Activated CD4-positive, alpha-beta T cell treated with anti-CD3 and anti-CD28 coated beads, Interleukin-2, amount 10 ng/mL, durations not matched to agents 7 days and 5 days (primary cell): ENCODE results near the gene ABI3BP. TPM values are rescaled to one million over a fixed set of nuclear protein-coding genes. Genes with fewer than 3 reads are reported as not detected.

Experiments
- CTCF ChIA-PET: fragments of 350-600 bp; sonication (Branson Sonifier 250); formaldehyde crosslinking; loops from one replicate; lab custom pipeline; 2021; ENCODE audit warnings: antibody characterized with exemption; lab: Charles Lee
- POLR2A ChIA-PET: fragments of 350-600 bp; sonication (Branson Sonifier 250); formaldehyde crosslinking; loops from one replicate; lab custom pipeline; 2021; ENCODE audit warnings: antibody characterized with exemption; lab: Charles Lee
- DNase-seq: peaks from one replicate; pipeline ENCODE4 v3.0.0-alpha.2; 2020
- H3K27ac Mint-ChIP-seq: one replicate; pipeline ENCODE4 v1.8.0; 2021; ENCODE audit warnings: mild to moderate bottlenecking, moderate library complexity, mixed read lengths
- H3K27me3 Mint-ChIP-seq: one replicate; pipeline ENCODE4 v1.8.0; 2021; ENCODE audit warnings: mixed read lengths
- H3K36me3 Mint-ChIP-seq: one replicate; pipeline ENCODE4 v1.8.0; 2021; ENCODE audit warnings: low read depth, mixed read lengths
- H3K4me1 Mint-ChIP-seq: one replicate; pipeline ENCODE4 v1.8.0; 2021; ENCODE audit warnings: mixed read lengths
- H3K4me3 Mint-ChIP-seq: one replicate; pipeline ENCODE4 v1.8.0; 2021; ENCODE audit warnings: mild to moderate bottlenecking, moderate library complexity, mixed read lengths
- H3K9me3 Mint-ChIP-seq: one replicate; pipeline ENCODE4 v1.8.0; 2021; ENCODE audit warnings: mixed read lengths
- total RNA-seq, 2 experiments: library from RNA; stranded (reverse); gene quantifications; one replicate each; pipeline ENCODE4 v1.2.3, GENCODE V29; 2021

The ABI3BP gene
- total RNA-seq, 2 experiments from 2014 or later = not detected

DNA sequence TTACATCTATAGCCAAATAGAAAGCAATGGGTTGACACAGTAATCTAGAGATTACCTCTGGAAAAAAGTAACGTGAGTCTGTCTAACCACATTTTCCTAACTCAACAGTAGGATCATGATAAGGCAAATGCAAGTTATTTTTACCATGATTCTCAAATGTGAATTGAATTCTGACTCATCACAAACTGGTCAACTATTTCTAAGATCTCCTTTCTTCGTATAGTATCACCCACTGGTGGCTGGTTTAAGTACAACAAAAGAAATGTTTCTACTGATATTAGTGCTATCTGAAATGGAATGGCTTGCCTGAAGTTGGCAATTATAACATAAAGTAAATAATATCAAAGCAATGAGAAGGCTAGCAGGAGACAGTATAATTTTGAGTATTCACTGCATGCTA, 102.2 kb downstream of the ABI3BP start:
- Mint-ChIP-seq H3K27ac (no peak overlapping the region), H3K4me3 (no peak overlapping the region), H3K4me1 (no peaks in the 10 kb centered on the region), H3K36me3 (no peaks in the 10 kb centered on the region), H3K9me3 (no peaks in the 10 kb centered on the region), H3K27me3 (peaks cover 15% of the 10 kb centered on the region)
- DNase-seq = no peak
- POLR2A ChIA-PET = no interaction called here
- CTCF ChIA-PET = no interaction called here

DNA sequence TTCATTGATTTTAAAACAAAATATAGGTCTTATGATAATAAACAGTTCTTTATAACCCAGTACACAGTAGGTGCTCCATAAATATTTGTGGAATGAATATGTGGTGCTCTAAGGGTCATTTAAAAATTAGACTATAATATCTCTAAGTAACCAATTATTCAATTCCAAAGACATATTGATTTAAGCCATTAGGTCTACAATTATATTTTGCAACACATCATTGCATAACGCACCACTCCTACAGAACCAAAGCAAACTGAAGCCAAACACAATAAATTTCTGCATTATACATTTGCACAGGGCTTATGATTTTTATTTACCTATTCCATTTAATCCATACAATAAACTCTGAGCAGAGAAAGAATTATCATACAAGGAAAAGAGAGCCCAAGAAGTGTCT, 104.3 kb downstream of the ABI3BP start:
- no peak overlapping the region for H3K4me3 Mint-ChIP-seq
- ChIA-PET CTCF (no interaction called here), POLR2A (no interaction called here)
- no peaks in the 10 kb centered on the region for H3K4me1 Mint-ChIP-seq
- no peak overlapping the region for H3K27ac Mint-ChIP-seq
- H3K36me3 Mint-ChIP-seq = no peaks in the 10 kb centered on the region
- peaks cover 19% of the 10 kb centered on the region for H3K27me3 Mint-ChIP-seq
- H3K9me3 Mint-ChIP-seq = no peaks in the 10 kb centered on the region
- no peak for DNase-seq

DNA sequence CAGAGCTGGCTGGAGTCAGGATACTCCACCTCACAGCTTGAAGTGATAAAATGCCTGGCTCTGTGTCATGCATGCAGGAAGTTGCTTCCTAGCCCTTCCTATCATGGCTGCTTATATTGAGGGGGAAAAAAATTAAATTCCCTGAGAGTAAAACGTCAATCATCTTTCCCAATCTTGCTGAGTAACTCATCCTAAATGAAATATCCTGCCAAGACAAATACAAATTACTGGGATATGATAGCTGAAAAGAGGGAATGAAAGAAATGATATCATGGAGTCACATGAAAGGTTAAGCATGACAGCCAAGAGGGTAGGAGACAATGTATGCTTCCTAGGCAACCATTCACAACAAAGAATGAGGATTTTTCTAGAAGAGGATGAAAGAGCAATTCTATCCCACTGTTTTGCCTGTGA, 110.6 kb downstream of the ABI3BP start:
- Mint-ChIP-seq H3K4me3 (no peak overlapping the region), H3K9me3 (no peaks in the 10 kb centered on the region), H3K4me1 (no peaks in the 10 kb centered on the region), H3K27me3 (peaks cover 9% of the 10 kb centered on the region), H3K36me3 (no peaks in the 10 kb centered on the region), H3K27ac (no peak overlapping the region)
- DNase-seq = no peak
- ChIA-PET POLR2A (no interaction called here), CTCF (no interaction called here)

DNA sequence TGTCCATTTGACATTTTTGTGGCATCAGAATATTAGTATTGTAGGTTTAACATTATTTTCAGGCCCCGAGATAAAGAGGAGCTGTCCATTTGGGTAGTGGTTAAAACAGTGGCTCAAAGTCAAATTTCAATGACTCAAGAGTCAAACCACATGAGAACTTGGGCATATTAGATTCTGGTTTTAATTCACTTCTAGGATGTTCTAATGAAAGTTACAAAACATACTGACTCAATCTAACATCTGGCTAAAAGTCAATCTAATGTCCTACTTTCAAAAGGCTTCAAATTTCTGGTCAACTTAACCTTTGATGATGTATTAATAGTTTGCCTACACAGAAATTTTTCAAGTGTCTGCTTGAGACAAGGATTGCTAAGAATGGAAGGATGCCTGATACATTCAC, 112.4 kb downstream of the ABI3BP start:
- ChIA-PET CTCF (no interaction called here), POLR2A (no interaction called here)
- H3K36me3 Mint-ChIP-seq = no peaks in the 10 kb centered on the region
- no peak overlapping the region for H3K4me3 Mint-ChIP-seq
- no peaks in the 10 kb centered on the region for H3K9me3 Mint-ChIP-seq
- no peak overlapping the region for H3K27ac Mint-ChIP-seq
- no peak for DNase-seq
- H3K4me1 Mint-ChIP-seq = no peaks in the 10 kb centered on the region
- H3K27me3 Mint-ChIP-seq = peaks cover 11% of the 10 kb centered on the region

DNA sequence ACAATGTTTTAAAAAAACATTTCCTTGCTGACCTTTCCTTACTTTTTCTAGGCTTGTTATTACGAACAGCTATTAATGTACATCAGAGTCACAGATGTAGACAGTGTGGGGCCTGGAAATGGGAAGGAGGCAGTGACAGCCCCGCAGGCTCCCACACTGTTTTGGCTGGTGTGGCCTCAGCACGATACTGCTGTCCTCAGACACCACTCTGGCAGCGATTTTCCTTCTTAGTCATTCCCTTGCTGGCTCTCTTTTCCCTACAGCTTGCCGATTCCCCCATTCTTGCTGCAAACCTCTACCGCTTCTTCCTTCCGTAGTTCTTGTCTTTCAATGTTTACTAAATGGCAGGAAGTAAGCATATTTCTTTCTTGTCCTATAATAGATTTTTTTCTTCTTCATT, 113.1 kb downstream of the ABI3BP start:
- POLR2A ChIA-PET = no interaction called here
- CTCF ChIA-PET = no interaction called here
- no peaks in the 10 kb centered on the region for H3K36me3 Mint-ChIP-seq
- DNase-seq = no peak
- H3K27me3 Mint-ChIP-seq = peaks cover 11% of the 10 kb centered on the region
- no peak overlapping the region for H3K27ac Mint-ChIP-seq
- H3K9me3 Mint-ChIP-seq = no peaks in the 10 kb centered on the region
- no peaks in the 10 kb centered on the region for H3K4me1 Mint-ChIP-seq
- no peak overlapping the region for H3K4me3 Mint-ChIP-seq

DNA sequence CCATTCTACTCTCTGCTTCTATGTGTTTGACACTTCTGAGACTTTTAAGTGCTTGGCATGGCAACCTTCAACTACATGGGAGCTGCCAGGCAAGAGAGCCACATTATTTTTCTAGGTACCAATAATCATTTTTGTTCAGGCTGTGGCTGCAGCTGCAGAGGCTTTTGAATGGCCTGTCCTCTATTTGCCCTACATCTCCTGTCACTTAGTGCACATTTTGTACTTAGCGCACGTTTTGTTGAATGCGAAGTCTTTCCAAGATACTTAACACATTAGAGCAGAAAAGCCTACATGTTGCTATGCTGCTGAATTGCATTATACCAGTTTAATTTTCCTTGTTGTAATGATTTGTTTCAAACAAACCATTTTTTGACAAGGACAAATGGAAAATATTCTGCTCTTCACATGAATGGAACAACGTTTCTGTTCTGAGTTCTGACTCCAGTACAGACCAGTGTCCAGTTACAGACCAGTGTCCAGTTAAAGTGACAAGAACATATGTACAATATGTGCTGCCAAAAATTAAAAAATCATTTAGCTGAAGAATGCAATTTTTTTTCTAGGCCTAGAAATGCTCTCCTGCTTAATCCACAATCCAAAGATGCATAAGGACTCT, 113.9 kb downstream of the ABI3BP start:
- POLR2A ChIA-PET = no interaction called here

DNA sequence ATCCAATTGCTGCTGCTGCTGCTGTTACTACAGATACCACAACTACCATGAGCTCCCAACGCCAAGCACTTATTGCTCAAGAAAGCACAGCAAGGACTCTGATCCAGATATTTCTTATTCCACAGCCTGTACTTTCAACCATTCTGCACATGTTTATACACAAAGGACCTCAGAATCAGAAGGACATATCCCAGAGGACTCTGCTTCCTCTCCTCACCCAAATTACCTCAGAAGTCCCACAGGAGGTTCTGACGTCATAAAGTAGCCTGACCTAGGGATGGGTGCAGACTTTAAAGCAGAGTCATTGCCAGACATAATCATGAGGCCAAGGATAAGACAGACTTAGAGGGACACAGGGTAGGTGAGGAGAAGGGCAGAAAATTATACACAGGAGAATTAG, 115.9 kb downstream of the ABI3BP start:
- POLR2A ChIA-PET = no interaction called here
- Mint-ChIP-seq H3K27ac (no peak overlapping the region), H3K27me3 (peaks cover 7% of the 10 kb centered on the region), H3K4me1 (no peaks in the 10 kb centered on the region), H3K4me3 (no peak overlapping the region), H3K36me3 (no peaks in the 10 kb centered on the region), H3K9me3 (no peaks in the 10 kb centered on the region)
- CTCF ChIA-PET = interaction anchor here (0.5 kb wide), 1 partner anchor 167 kb away, joined by 3 read pairs; no protein-coding TSS in a partner anchor
- DNase-seq = no peak

More for the DNA sequence above, 113.9 kb downstream of the ABI3BP start:
- Mint-ChIP-seq H3K36me3 (no peaks in the 10 kb centered on the region), H3K9me3 (no peaks in the 10 kb centered on the region), H3K27ac (no peak overlapping the region), H3K4me3 (no peak overlapping the region), H3K4me1 (no peaks in the 10 kb centered on the region), H3K27me3 (peaks cover 10% of the 10 kb centered on the region)
- no peak for DNase-seq
- CTCF ChIA-PET = no interaction called here

DNA sequence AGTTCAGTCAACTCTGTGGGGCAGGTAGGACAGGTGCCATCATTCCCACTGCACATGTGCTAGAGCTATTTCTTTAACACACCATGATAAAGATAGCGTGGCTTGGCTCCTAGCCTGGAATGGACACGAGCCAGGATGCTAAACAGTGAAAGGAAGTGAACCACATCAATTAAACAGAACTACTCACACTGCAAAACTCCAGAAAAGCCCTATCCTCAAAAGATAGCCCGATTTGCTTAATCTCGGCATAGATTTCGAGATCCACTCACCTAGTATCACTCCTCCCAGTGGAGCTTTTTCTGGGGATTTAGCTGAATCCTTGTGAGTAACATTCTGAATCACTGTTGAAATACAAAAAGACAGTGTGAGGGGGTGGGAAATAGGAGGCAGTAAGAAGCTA, 118.0 kb downstream of the ABI3BP start:
- Mint-ChIP-seq H3K36me3 (no peaks in the 10 kb centered on the region), H3K9me3 (no peaks in the 10 kb centered on the region), H3K27ac (no peak overlapping the region), H3K4me1 (no peaks in the 10 kb centered on the region), H3K27me3 (peaks cover 7% of the 10 kb centered on the region), H3K4me3 (no peak overlapping the region)
- ChIA-PET CTCF (interaction anchor here (1.4 kb wide), 1 partner anchor 11 kb away, joined by 3 read pairs; no protein-coding TSS in a partner anchor), POLR2A (no interaction called here)
- no peak for DNase-seq

DNA sequence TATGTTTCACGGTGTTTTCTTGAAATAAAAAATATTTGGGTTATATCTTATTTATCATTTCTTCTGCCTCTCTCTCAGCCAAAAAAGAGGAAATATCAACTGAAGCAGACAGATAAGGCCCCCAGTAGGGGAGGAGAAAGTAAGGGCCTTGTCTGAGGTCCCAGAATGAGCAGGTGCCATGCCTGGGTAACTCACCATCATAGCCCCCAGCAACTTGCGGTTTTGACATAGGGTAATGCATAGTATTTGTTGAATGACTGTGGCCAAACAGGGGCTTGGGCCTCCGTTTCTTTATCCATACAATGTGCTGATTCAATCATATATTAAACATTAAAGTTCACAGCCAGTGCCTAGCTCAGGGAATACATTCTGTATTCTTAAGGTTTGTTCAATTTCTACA, 119.6 kb downstream of the ABI3BP start:
- H3K27me3 Mint-ChIP-seq = peaks cover 10% of the 10 kb centered on the region
- no peaks in the 10 kb centered on the region for H3K9me3 Mint-ChIP-seq
- no peaks in the 10 kb centered on the region for H3K36me3 Mint-ChIP-seq
- no peak for DNase-seq
- ChIA-PET CTCF (no interaction called here), POLR2A (no interaction called here)
- H3K4me3 Mint-ChIP-seq = no peak overlapping the region
- no peak overlapping the region for H3K27ac Mint-ChIP-seq
- no peaks in the 10 kb centered on the region for H3K4me1 Mint-ChIP-seq

DNA sequence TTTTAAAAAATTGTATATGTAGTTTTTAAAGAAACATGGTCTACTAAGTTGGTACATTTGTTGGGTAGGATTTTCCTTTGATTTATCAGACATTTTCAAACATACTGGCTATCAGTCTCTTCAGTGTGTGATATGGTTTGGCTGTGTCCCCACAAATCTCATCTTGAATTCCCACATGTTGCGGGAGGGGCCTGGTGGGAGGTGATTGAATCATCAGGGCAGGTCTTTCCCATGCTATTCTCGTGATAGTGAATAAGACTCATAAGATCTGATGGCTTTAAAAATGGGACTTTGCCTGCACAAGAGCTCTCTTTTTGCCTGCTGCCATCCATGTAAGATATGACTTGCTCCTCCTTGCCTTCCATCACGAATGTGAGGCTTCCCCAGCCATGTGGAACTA, 121.9 kb downstream of the ABI3BP start:
- DNase-seq = no peak
- no peaks in the 10 kb centered on the region for H3K4me1 Mint-ChIP-seq
- no peaks in the 10 kb centered on the region for H3K9me3 Mint-ChIP-seq
- no peak overlapping the region for H3K27ac Mint-ChIP-seq
- no peaks in the 10 kb centered on the region for H3K36me3 Mint-ChIP-seq
- H3K4me3 Mint-ChIP-seq = no peak overlapping the region
- ChIA-PET CTCF (no interaction called here), POLR2A (no interaction called here)
- H3K27me3 Mint-ChIP-seq = peaks cover 11% of the 10 kb centered on the region

DNA sequence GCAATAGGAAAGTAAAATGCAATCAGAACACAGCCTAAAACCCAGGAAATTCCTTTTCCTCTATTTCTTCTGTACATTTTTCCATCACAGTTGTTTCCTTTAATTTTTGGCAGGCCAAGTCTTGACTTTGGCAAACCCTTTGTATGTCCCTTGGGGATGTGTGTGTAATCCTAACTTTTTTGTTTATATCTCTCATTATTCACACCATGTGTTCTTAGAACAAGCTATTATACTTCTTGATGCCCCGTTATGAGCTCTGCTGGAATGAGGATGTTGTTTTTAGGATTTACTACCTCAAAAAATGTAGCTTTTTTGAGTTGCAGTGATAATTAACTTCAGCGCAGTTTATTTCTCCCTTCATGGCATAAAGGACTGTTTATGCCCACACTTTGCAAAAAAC, 123.4 kb downstream of the ABI3BP start:
- no peaks in the 10 kb centered on the region for H3K9me3 Mint-ChIP-seq
- H3K27ac Mint-ChIP-seq = no peak overlapping the region
- no peaks in the 10 kb centered on the region for H3K4me1 Mint-ChIP-seq
- H3K4me3 Mint-ChIP-seq = no peak overlapping the region
- ChIA-PET CTCF (no interaction called here), POLR2A (no interaction called here)
- DNase-seq = no peak
- H3K36me3 Mint-ChIP-seq = no peaks in the 10 kb centered on the region
- H3K27me3 Mint-ChIP-seq = peaks cover 14% of the 10 kb centered on the region

DNA sequence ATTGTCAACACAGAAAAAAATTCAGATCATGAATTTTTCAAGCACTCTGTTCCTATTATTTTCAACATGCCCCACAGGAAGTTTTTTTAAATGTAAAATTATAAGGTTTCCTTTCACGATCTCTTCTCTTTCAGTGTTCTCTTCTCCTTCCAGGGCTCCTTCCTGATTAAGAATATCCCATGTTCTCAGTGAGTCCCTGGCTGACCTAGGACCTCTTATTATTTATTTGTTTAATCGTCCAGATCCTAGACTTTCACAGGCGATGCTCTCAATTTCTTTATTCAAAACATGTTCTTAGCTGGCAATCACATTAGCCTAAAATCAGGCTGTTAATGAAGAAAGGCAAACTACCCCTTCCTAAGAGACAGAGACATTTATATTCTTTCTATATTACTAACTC, 124.3 kb downstream of the ABI3BP start:
- no peak overlapping the region for H3K4me3 Mint-ChIP-seq
- H3K27me3 Mint-ChIP-seq = peaks cover 15% of the 10 kb centered on the region
- no peaks in the 10 kb centered on the region for H3K4me1 Mint-ChIP-seq
- CTCF ChIA-PET = no interaction called here
- POLR2A ChIA-PET = no interaction called here
- no peak for DNase-seq
- H3K27ac Mint-ChIP-seq = no peak overlapping the region
- H3K9me3 Mint-ChIP-seq = no peaks in the 10 kb centered on the region
- no peaks in the 10 kb centered on the region for H3K36me3 Mint-ChIP-seq

DNA sequence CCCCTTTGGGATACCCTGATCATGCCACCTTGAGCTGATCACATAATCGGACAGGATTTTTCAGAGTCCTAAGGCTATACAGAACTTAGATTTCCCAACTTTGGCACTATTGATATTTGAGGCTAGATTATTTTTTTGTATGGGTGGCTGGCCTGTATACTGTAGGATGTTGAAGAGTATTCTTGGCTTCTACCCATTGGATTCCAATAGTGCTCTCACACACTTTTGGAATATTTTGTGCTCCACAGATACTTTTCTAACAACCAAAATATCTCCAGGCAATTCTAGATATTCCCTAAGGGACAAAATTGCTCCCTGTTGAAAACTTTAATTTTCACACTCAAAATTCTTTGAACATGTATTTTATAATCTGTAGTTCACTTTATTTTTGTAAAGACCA, 125.1 kb downstream of the ABI3BP start:
- CTCF ChIA-PET = no interaction called here
- Mint-ChIP-seq H3K27me3 (peaks cover 13% of the 10 kb centered on the region), H3K4me3 (no peak overlapping the region), H3K4me1 (no peaks in the 10 kb centered on the region), H3K36me3 (no peaks in the 10 kb centered on the region), H3K27ac (no peak overlapping the region), H3K9me3 (no peaks in the 10 kb centered on the region)
- no peak for DNase-seq
- POLR2A ChIA-PET = no interaction called here

DNA sequence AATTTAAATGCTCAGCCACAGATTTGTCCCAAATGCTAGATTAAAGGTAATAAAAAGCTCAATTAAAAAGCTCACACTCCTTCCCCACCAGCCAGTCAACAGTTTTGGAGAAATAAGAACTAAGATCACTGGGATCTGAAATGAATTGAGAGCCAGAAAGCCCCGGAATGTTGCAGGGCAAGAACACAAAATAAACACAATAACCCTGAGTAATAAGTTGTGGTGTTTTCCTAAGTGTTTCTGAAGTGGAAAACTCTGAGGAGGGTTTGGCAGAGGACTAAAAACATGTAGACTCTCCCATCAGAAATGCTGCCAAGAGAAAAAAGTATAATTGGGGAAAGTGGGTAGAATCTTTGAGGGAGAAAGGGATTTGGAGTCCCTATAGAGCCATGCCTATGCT, 127.8 kb downstream of the ABI3BP start:
- no peaks in the 10 kb centered on the region for H3K4me1 Mint-ChIP-seq

More for the DNA sequence above, 127.8 kb downstream of the ABI3BP start:
- H3K27ac Mint-ChIP-seq = no peak overlapping the region
- no peaks in the 10 kb centered on the region for H3K9me3 Mint-ChIP-seq
- no peak for DNase-seq
- no peaks in the 10 kb centered on the region for H3K36me3 Mint-ChIP-seq
- no peak overlapping the region for H3K4me3 Mint-ChIP-seq
- POLR2A ChIA-PET = no interaction called here
- CTCF ChIA-PET = interaction anchor here (1.2 kb wide), 1 partner anchor 118 kb away, joined by 3 read pairs; no protein-coding TSS in a partner anchor
- peaks cover 13% of the 10 kb centered on the region for H3K27me3 Mint-ChIP-seq
